Body of pancreas (tissue), 4 donors: ENCODE measurements around the gene IREB2.

ENCODE experiments used
- POLR2A ChIP-seq, 3 donors: fragments of 450-650 bp; IDR thresholded peaks; one replicate each; pipeline ENCODE4 v1.6.1; 2016; ENCODE audit warnings: antibody characterized with exemption in 3 of 3, mild to moderate bottlenecking in 2 of 3
- TF ChIP-seq, protein P1 (sequence below), 7 experiments: fragments of 450-650 bp in 4 of 7; fragments of 200-600 bp in 3 of 7; sonication (generic) in 3 of 7; IDR thresholded peaks; one replicate each; pipeline ENCODE4 v1.5.1; 2016 to 2019; ENCODE audit warnings: antibody characterized with exemption in 7 of 7

- TF ChIP-seq, protein P1, sequence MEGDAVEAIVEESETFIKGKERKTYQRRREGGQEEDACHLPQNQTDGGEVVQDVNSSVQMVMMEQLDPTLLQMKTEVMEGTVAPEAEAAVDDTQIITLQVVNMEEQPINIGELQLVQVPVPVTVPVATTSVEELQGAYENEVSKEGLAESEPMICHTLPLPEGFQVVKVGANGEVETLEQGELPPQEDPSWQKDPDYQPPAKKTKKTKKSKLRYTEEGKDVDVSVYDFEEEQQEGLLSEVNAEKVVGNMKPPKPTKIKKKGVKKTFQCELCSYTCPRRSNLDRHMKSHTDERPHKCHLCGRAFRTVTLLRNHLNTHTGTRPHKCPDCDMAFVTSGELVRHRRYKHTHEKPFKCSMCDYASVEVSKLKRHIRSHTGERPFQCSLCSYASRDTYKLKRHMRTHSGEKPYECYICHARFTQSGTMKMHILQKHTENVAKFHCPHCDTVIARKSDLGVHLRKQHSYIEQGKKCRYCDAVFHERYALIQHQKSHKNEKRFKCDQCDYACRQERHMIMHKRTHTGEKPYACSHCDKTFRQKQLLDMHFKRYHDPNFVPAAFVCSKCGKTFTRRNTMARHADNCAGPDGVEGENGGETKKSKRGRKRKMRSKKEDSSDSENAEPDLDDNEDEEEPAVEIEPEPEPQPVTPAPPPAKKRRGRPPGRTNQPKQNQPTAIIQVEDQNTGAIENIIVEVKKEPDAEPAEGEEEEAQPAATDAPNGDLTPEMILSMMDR (IDR thresholded peaks at IDR 0.05), result no peak
- TF ChIP-seq POLR2A (IDR thresholded peaks at IDR 0.05), result no peak
These were observed 49.2 kb upstream of the IREB2 start for GRCh38 chr15:78388865-78389264.
